ENCODE results near the gene NOC4L. TPM values are rescaled to one million over a fixed set of nuclear protein-coding genes. Genes with fewer than 3 reads are reported as not detected.

The NOC4L gene
- total and polyA plus RNA-seq, 10 donors: 8.3 to 38.6 (median 16.4) TPM

- Histone ChIP-seq H3K4me1 (peaks cover 10 to 60% (median 36%) of the 10 kb centered on the region in 6 donors), H3K4me3 (peak overlapping the region; percentile 22 to 83 (median 48)), H3K36me3 (no peaks in the 10 kb centered on the region), H3K27ac (peak overlapping the region; percentile 60 to 91 (median 80)), H3K27me3 (replicated peaks in 1 of 7) (peaks cover 0 to 73% (median 0%) of the 10 kb centered on the region in 7 donors), H3K9me3 (peaks cover 0 to 51% (median 16%) of the 10 kb centered on the region in 8 donors)
- TF ChIP-seq, protein P1, sequence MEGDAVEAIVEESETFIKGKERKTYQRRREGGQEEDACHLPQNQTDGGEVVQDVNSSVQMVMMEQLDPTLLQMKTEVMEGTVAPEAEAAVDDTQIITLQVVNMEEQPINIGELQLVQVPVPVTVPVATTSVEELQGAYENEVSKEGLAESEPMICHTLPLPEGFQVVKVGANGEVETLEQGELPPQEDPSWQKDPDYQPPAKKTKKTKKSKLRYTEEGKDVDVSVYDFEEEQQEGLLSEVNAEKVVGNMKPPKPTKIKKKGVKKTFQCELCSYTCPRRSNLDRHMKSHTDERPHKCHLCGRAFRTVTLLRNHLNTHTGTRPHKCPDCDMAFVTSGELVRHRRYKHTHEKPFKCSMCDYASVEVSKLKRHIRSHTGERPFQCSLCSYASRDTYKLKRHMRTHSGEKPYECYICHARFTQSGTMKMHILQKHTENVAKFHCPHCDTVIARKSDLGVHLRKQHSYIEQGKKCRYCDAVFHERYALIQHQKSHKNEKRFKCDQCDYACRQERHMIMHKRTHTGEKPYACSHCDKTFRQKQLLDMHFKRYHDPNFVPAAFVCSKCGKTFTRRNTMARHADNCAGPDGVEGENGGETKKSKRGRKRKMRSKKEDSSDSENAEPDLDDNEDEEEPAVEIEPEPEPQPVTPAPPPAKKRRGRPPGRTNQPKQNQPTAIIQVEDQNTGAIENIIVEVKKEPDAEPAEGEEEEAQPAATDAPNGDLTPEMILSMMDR (IDR thresholded peaks at IDR 0.05 in 8 of 11, conservative IDR thresholded peaks at IDR 0.05 in 3 of 11): peak in 5 of 11 experiments; percentile 28 to 49 (median 34)
- peak; percentile 76 to 84 (median 84) for TF ChIP-seq POLR2AphosphoS5 (IDR thresholded peaks at IDR 0.05)
- no peak for TF ChIP-seq POLR2A (IDR thresholded peaks at IDR 0.05)
- intact Hi-C loops (cut with DNase I; ENCODE audit: low total_unique reads): no loop called here
- WGBS, 5 donors: 0 to 2% (median 1%) methylated on average over 26 to 69 of the region's 69 CpGs
- peak; percentile 99 for DNase-seq
Measured at GRCh38 chr12:132189378-132190011, 45.2 kb downstream of the NOC4L start.

- Histone ChIP-seq H3K36me3 (no peaks in the 10 kb centered on the region), H3K4me3 (peak overlapping the region; percentile 22 to 83 (median 48)), H3K27me3 (replicated peaks in 1 of 7) (peaks cover 0 to 74% (median 0%) of the 10 kb centered on the region in 7 donors), H3K4me1 (peaks cover 10 to 60% (median 36%) of the 10 kb centered on the region in 6 donors), H3K9me3 (peaks cover 0 to 50% (median 17%) of the 10 kb centered on the region in 8 donors), H3K27ac (peak overlapping the region; percentile 60 to 91 (median 80))
- WGBS, 5 donors: 6 to 45% (median 39%) methylated on average over 31 to 59 of the region's 59 CpGs
- peak; percentile 89 for DNase-seq
- intact Hi-C loops (cut with DNase I; ENCODE audit: low total_unique reads): no loop called here
- TF ChIP-seq POLR2AphosphoS5 (IDR thresholded peaks at IDR 0.05): no peak
- no peak for TF ChIP-seq POLR2A (IDR thresholded peaks at IDR 0.05)
- TF ChIP-seq, protein P1 (IDR thresholded peaks at IDR 0.05 in 8 of 11, conservative IDR thresholded peaks at IDR 0.05 in 3 of 11): no peak
Measured at GRCh38 chr12:132190012-132190755, 45.9 kb downstream of the NOC4L start.

DNA sequence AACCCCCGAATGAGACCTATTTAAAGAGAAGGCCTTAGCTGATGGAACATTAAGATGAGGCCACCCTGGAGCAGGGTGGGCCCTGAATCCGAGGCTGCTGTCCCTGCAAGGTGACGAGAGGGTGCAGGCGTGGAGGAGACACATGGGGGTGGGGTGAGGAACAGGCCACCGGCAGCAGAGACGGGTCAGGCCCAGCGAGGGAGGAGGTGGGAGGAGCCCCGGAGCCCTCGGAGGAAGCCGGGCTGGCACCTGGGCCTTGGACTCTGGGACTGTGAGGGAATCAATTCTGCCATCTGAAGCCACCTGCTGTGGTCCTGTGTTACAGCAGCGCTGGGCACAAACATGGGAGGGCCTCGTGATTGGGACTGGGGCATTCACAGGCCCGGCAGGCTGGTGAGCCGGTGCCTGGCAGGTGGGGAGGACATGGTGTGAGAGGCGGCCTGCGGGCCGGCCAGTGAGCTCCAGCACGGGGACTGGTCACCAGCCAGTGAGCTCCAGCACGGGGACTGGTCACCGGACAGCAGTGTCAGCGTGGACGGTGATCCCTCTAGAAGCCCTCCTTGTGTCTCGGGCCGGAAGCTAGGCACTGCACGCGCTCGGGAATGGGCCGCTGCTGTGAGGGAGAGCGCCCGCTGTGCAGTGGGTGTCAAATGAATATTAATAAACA, 46.7 kb downstream of the NOC4L start:
- Histone ChIP-seq H3K36me3 (no peaks in the 10 kb centered on the region), H3K27ac (peak overlapping the region in 1 of 8 donors; percentile 86), H3K4me1 (peaks cover 10 to 52% (median 34%) of the 10 kb centered on the region in 6 donors), H3K9me3 (peaks cover 0 to 43% (median 17%) of the 10 kb centered on the region in 8 donors), H3K27me3 (replicated peaks in 1 of 7) (peaks cover 0 to 73% (median 0%) of the 10 kb centered on the region in 7 donors), H3K4me3 (peak overlapping the region in 2 of 8 donors; percentile 38 to 83)
- WGBS, 5 donors: 86 to 92% (median 89%) methylated on average over 30 of the region's 30 CpGs
- no peak for DNase-seq
- intact Hi-C loops (cut with DNase I; ENCODE audit: low total_unique reads): no loop called here
- TF ChIP-seq POLR2AphosphoS5 (IDR thresholded peaks at IDR 0.05): no peak
- TF ChIP-seq, protein P1 (IDR thresholded peaks at IDR 0.05 in 8 of 11, conservative IDR thresholded peaks at IDR 0.05 in 3 of 11): no peak
- no peak for TF ChIP-seq POLR2A (IDR thresholded peaks at IDR 0.05)

Measured in spleen (tissue), 11 donors.